Prostate gland (tissue), 2 donors: ENCODE measurements around the gene PLEKHM3.

Experiments used
- POLR2A ChIP-seq: fragments of 450-650 bp; IDR thresholded peaks from one replicate; pipeline ENCODE4 v1.6.1; 2016; ENCODE audit warnings: antibody characterized with exemption, mild to moderate bottlenecking
- POLR2AphosphoS5 ChIP-seq: sonication (generic); formaldehyde crosslinking; IDR thresholded peaks from one replicate; pipeline ENCODE4 v1.6.1; 2017; ENCODE audit warnings: antibody characterized with exemption
- TF ChIP-seq, protein P1 (sequence below), 4 experiments: fragments of 200-600 bp in 2 of 4; fragments of 450-650 bp in 2 of 4; sonication (generic) in 2 of 4; IDR thresholded peaks; 1 replicate in 3 of 4; 2 replicates in 1 of 4; pipeline ENCODE4 v1.5.1; 2016 to 2019; ENCODE audit warnings: antibody characterized with exemption in 4 of 4, mild to moderate bottlenecking in 2 of 4, moderate library complexity in 2 of 4

DNA sequence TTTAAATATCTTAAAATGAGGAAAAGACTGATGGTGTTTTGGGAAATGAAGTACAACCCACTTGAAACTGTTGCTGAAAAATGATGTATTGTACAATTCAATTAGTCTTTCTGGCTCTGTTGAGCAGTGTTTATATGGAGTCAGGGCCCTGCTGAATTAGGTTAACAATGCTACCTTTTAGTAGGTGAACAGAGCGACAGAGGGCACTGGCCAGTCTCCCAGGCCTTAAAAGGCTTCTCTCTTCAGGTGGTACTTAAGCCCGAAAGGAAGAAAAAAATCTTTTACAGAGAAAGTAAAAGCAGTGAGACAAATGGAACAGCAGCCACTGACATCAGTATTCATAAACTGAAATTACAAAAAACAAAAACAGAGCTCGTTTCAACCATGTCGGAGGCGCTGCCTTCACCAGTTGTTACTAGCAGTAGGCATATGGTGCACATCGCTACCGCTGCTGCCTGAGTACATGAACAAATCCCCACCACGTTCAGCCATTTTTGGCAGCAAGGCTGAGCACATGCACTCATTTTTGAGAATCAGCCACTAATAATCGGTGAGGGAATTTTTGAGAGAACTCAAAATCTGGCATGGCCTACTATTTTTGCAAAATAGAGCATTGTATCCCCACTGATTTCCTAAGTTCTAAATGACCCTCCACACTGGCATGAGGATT lies 91.8 kb downstream of the PLEKHM3 start:
- TF ChIP-seq POLR2A (no peak), POLR2AphosphoS5 (no peak)
- TF ChIP-seq, protein P1, sequence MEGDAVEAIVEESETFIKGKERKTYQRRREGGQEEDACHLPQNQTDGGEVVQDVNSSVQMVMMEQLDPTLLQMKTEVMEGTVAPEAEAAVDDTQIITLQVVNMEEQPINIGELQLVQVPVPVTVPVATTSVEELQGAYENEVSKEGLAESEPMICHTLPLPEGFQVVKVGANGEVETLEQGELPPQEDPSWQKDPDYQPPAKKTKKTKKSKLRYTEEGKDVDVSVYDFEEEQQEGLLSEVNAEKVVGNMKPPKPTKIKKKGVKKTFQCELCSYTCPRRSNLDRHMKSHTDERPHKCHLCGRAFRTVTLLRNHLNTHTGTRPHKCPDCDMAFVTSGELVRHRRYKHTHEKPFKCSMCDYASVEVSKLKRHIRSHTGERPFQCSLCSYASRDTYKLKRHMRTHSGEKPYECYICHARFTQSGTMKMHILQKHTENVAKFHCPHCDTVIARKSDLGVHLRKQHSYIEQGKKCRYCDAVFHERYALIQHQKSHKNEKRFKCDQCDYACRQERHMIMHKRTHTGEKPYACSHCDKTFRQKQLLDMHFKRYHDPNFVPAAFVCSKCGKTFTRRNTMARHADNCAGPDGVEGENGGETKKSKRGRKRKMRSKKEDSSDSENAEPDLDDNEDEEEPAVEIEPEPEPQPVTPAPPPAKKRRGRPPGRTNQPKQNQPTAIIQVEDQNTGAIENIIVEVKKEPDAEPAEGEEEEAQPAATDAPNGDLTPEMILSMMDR (IDR thresholded peaks at IDR 0.05), result no peak
